Measurements from ENCODE around the gene UBE2E2.

UBE2E2 gene

GRCh38 chr3:23480329-23480714 is 277.2 kb downstream of the UBE2E2 start:
- no peaks in the 10 kb centered on the region for H3K27me3 ChIP-seq (ENCODE audit: insufficient read depth, low read length)
- no peaks in the 10 kb centered on the region for H3K4me1 ChIP-seq (ENCODE audit: insufficient read depth, low read length, severe bottlenecking)
- no peak overlapping the region for H3K27ac ChIP-seq (ENCODE audit: low read depth, low read length, poor library complexity, severe bottlenecking)
- no peak overlapping the region for H3K4me3 ChIP-seq (ENCODE audit: low read depth, low read length, poor library complexity, severe bottlenecking)
- no peak overlapping the region for H2AFZ ChIP-seq (ENCODE audit: low read length)
- H3F3A ChIP-seq (ENCODE audit: insufficient read depth, low read length): no peaks in the 10 kb centered on the region
- H4K20me1 ChIP-seq (ENCODE audit: insufficient read depth, low read length): no peaks in the 10 kb centered on the region
- no peak for TF ChIP-seq CTCF (IDR thresholded peaks at IDR 0.05; ENCODE audit: low read length)
- no peaks in the 10 kb centered on the region for H3K79me2 ChIP-seq (ENCODE audit: insufficient read depth, low read length)
- no peak overlapping the region for H3K4me2 ChIP-seq (ENCODE audit: low read length)
- no peaks in the 10 kb centered on the region for H3K9me2 ChIP-seq (ENCODE audit: low read depth, low read length)
- H3K9me3 ChIP-seq (ENCODE audit: low read length): peaks cover 32% of the 10 kb centered on the region
- H3K9ac ChIP-seq (ENCODE audit: low read length): no peak overlapping the region
- H3K36me3 ChIP-seq (ENCODE audit: insufficient read depth, low read length): no peaks in the 10 kb centered on the region

- Histone ChIP-seq H4K20me1 (ENCODE audit: insufficient read depth, low read length) (no peaks in the 10 kb centered on the region), H3K9ac (ENCODE audit: low read length) (no peak overlapping the region), H3K36me3 (ENCODE audit: insufficient read depth, low read length) (no peaks in the 10 kb centered on the region), H2AFZ (ENCODE audit: low read length) (no peak overlapping the region), H3K27me3 (ENCODE audit: insufficient read depth, low read length) (no peaks in the 10 kb centered on the region), H3F3A (ENCODE audit: insufficient read depth, low read length) (no peaks in the 10 kb centered on the region), H3K4me1 (ENCODE audit: insufficient read depth, low read length, severe bottlenecking) (no peaks in the 10 kb centered on the region), H3K79me2 (ENCODE audit: insufficient read depth, low read length) (no peaks in the 10 kb centered on the region), H3K4me2 (ENCODE audit: low read length) (no peak overlapping the region), H3K27ac (ENCODE audit: low read depth, low read length, poor library complexity, severe bottlenecking) (no peak overlapping the region), H3K9me2 (ENCODE audit: low read depth, low read length) (no peaks in the 10 kb centered on the region), H3K9me3 (ENCODE audit: low read length) (peaks cover 31% of the 10 kb centered on the region), H3K4me3 (ENCODE audit: low read depth, low read length, poor library complexity, severe bottlenecking) (no peak overlapping the region)
- no peak for TF ChIP-seq CTCF (IDR thresholded peaks at IDR 0.05; ENCODE audit: low read length)
- TF ChIP-seq EZH2 (IDR thresholded peaks at IDR 0.05; ENCODE audit: borderline replicate concordance, low read length): no peak
Measured at GRCh38 chr3:23481011-23481615, 278.0 kb downstream of the UBE2E2 start.

- Histone ChIP-seq H3K36me3 (ENCODE audit: insufficient read depth, low read length) (no peaks in the 10 kb centered on the region; the same call in 1 of the 2 replicates), H3K9ac (ENCODE audit: low read length) (no peak overlapping the region), H3K79me2 (ENCODE audit: insufficient read depth, low read length) (no peaks in the 10 kb centered on the region), H3F3A (ENCODE audit: insufficient read depth, low read length) (no peaks in the 10 kb centered on the region), H3K4me3 (ENCODE audit: low read depth, low read length, poor library complexity, severe bottlenecking) (no peak overlapping the region), H4K20me1 (ENCODE audit: insufficient read depth, low read length) (no peaks in the 10 kb centered on the region), H3K27me3 (ENCODE audit: insufficient read depth, low read length) (no peaks in the 10 kb centered on the region), H3K27ac (ENCODE audit: low read depth, low read length, poor library complexity, severe bottlenecking) (no peak overlapping the region), H3K9me2 (ENCODE audit: low read depth, low read length) (no peaks in the 10 kb centered on the region), H3K9me3 (ENCODE audit: low read length) (peaks cover 30% of the 10 kb centered on the region), H3K4me2 (ENCODE audit: low read length) (no peak overlapping the region), H3K4me1 (ENCODE audit: insufficient read depth, low read length, severe bottlenecking) (no peaks in the 10 kb centered on the region), H2AFZ (ENCODE audit: low read length) (no peak overlapping the region)
- TF ChIP-seq EZH2 (IDR thresholded peaks at IDR 0.05; ENCODE audit: borderline replicate concordance, low read length): no peak
- no peak for TF ChIP-seq CTCF (IDR thresholded peaks at IDR 0.05; ENCODE audit: low read length)
Measured at GRCh38 chr3:23481616-23482278, 278.6 kb downstream of the UBE2E2 start.
